ENCODE measurements around the gene SLC22A2.

The SLC22A2 gene

DNA sequence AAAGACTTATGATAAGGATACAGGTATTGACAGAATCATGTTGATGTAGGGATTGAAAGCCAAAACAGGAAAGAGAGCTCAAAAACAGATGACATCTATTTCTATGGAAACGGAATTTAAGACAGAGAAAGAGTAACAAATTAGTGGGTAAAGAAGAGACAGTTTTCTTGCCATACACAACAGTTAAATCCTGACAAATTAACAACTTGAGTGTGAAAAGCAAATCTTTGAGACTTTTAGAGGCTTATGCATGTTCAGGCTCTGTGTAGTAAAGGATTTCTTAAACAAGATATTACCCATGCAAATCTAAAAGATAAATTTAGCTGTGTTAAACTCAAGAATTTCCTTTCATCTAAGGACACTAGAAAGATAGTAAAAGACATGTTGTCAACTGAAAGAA, 68.5 kb downstream of the SLC22A2 start:
- in situ Hi-C loops (cut with MboI; ENCODE audit: low pct_unique_long_range_greater_than_20kb, low sequenced_read_pairs), result no loop called here
- no peak for DNase-seq

DNA sequence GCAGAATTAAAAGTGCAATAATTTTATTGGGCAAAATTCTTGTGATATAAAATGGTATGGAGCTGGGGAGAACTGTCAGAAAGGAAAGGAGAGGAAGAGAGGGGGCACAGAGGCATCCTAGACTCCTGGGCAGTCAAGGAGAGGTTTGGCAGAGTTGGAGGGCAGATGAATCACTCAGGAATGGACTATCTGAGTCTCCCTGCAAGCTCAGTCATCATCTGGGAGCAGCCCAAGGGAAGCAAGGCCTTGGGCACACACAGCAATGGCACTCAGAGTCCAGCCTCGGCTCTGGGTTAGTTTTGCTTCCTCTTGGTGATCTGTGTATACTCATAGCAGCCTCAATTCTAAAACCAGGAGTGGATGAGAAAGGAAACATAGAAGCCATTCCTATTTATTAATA, 69.8 kb downstream of the SLC22A2 start:
- no peak for DNase-seq

DNA sequence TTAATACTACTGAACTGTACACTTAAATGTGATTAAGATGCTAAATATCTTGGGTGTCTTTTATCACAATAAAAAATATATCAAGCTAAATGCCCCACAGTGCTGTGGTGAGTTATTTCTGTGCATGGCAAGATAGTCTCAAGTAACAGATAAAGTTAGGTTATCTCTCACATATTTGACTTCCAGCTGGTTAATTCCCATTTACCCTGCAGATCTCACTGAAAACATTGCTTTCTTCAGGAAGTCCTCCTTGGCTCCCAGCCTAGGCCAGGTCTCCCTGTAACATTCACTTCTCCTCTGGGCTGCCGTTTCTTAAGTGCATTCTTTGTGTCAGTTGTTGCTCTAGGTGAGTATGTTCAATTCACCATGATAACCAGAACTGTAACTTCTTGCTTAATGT, 77.9 kb downstream of the SLC22A2 start:
- in situ Hi-C loops (cut with MboI; ENCODE audit: low pct_unique_long_range_greater_than_20kb, low sequenced_read_pairs), result no loop called here
- no peak for DNase-seq

More for the DNA sequence above, 69.8 kb downstream of the SLC22A2 start:
- in situ Hi-C loops (cut with MboI; ENCODE audit: low pct_unique_long_range_greater_than_20kb, low sequenced_read_pairs), result no loop called here

DNA sequence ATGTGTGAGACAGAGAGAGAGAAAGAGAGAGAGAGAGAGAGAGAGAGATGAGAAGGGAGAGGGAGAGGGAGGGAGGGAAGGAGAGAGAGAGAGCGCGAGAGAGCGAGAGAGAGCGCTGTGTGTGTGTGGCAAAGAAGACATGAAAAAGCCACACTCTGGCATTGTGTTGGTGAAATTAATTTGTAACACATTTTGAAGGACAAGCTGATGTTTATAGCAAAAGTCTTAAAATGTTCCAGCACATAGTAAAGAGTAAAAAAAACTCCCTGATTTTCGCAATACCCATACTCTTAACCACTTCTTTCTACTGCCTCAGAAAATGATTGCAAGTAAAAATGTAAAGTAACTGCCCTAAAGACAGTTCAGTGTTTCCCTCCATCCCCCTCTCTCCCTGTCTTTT, 80.3 kb downstream of the SLC22A2 start:
- in situ Hi-C loops (cut with MboI; ENCODE audit: low pct_unique_long_range_greater_than_20kb, low sequenced_read_pairs), result no loop called here
- DNase-seq, result no peak

DNA sequence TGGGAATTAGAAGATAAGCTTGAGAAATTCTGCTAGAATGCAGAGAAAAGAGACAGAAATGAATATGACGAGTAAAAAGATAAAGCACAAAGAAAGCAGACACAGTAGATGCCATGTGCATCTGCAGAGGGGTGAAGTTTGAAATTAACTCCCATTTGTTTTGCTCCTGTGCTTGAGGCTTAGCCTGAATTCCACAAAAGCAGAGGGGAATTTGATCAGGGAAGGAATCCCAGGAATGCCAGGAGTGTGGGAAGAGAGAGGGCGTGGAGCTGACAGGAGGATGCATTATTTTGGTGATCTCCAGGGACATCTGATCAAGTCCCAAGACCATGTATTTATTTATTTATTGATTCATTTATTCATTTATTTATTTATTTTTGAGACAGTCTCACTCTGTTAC, 81.4 kb downstream of the SLC22A2 start:
- in situ Hi-C loops (cut with MboI; ENCODE audit: low pct_unique_long_range_greater_than_20kb, low sequenced_read_pairs), result no loop called here
- no peak for DNase-seq

DNA sequence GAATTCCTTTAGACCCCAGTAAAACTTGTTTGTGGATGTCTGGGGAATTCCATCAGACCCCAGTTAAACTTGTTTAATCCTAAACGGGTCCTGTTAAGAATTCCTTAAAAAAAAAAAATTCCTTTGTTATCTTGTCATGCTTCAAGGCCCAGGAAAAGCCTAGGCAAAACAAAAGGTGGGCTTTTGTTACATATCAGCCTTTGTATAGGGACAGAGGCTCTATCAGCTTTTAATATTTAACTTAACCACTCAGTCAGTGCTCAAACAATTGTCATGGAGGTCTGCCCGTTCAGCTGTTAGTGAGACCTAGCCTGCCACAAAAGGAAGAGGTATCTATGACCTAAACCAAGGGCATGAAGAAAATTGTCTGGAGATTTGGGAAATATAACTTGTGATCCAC, 83.9 kb downstream of the SLC22A2 start:
- in situ Hi-C loops (cut with MboI; ENCODE audit: low pct_unique_long_range_greater_than_20kb, low sequenced_read_pairs), result no loop called here
- DNase-seq, result no peak

DNA sequence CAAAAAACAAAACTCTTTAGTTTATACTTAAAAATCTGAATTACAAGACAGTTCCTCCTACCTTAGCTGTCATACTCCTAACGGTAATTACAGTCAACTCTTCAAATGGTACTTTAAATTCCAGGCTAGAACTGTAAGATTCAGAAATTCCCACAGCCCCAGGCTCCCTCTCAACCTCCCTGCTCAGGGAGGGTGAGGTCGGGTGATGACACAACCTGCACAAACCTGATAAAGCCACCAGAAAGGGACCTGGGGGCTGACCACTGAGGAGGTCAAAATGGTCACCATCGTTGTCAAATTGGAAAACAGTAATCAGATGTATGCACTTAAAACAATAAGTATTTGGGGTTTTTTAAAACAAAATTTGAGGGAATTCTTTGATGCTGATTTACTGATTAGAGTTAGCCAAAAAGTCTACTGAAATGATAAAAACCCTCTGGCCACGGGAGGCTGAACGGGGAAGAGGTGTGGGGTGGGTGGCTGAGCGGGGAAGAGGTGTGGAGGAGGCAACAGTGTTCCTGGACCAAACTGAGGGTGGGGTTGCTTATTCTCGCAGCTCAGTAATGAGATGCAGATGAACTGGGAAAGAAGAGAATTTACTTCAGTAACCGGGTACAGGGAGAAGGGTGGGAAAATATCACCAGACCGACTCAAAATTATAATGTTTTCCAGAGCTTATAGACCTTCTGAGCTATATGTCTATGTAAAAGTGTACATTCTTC, 84.7 kb downstream of the SLC22A2 start:
- in situ Hi-C loops (cut with MboI; ENCODE audit: low pct_unique_long_range_greater_than_20kb, low sequenced_read_pairs), result no loop called here

DNA sequence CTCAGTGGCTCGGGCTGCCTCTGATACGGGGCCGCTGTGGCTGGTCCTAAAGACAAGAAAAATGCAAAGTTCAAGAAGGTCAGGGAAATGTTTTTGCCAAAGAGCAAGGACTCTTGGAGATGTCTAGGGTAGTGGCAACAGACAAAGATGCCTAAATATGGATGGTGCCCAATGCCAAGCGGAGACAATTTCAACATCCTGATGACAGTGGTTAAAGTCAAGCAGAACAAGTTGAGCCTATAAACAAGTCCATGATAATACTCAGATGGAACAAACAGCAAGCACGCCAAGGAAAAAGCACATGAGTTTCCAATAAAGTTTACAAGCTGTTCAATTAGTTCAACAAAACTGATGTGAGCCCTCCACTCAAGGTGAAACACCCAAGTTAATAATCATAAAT, 85.9 kb downstream of the SLC22A2 start:
- in situ Hi-C loops (cut with MboI; ENCODE audit: low pct_unique_long_range_greater_than_20kb, low sequenced_read_pairs), result no loop called here
- no peak for DNase-seq

More for the DNA sequence above, 84.7 kb downstream of the SLC22A2 start:
- no peak for DNase-seq

DNA sequence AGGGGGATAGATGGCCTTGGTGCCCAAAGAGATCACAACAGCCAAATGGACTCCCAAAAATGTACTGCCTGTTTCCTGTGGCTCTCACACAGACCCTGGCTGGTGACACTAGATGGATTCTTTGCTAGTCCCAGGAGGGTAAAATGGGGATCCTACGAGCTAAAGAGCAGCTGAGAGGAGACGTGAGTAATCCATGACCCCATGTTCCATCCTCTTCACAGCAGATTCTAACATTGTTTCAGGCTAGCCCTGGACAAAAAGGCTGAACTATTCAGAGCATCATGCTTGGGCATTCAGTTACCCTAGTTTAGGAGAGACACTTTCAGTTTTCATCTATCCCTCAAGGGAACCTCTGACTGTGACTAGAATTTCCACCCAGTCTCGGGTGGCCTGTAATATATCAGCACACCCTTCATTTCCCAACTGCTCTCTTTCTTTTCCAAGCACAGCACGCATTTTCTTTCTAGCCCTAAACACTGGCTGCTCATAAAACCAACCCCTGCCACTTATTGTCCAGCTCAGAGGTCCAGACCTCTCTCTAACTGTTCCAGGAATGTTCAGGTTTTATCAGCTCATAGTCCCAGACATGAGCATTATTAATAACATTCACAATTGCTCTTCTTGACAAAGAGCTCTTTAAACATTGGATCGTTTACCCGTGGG, 88.5 kb downstream of the SLC22A2 start:
- DNase-seq, result no peak
- in situ Hi-C loops (cut with MboI; ENCODE audit: low pct_unique_long_range_greater_than_20kb, low sequenced_read_pairs), result no loop called here

DNA sequence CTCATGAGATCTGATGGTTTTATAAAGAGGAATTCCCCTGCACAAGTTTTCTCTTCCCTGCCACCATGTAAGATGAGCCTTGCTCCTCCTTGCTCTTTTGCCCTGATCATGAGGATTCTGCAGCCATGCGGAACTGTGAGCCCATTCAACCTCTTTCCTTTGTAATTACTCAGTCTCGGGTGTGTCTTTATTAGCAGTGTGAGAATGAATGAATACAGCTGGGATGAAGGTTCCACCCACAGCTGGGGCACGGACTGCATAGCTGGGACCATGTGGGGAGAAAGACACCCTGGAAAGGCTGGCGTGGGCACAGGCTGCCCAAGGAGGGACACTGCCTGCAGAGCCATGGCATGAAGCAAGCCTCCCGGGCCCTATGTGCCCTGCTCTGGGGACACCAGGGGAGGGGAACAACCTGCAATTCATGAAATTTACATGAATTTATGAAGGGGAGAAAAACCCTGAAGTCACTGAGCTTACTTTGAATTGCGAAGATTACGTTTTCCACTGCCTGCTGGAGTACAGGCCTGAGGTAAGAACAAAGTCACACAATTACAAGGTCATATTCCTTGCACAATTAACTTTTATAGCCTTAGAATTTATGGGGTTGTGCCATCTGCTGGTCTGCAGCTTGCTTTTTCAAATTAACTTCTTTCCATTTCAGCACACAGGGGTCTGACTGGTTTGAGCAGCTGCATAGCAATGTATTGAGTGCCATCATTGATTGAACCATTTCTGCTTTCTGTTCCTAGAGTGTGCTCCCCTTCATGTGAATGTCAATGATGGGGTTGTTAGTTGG, 90.8 kb downstream of the SLC22A2 start:
- in situ Hi-C loops (cut with MboI; ENCODE audit: low pct_unique_long_range_greater_than_20kb, low sequenced_read_pairs), result no loop called here
- DNase-seq, result no peak

Measured in KBM-7 (cell line).